Measurements from ENCODE around the gene CCDC6. TPM values are rescaled to one million over a fixed set of nuclear protein-coding genes. Genes with fewer than 3 reads are reported as not detected.

Gene CCDC6
- polyA plus RNA-seq, 2 of the 4 experiments (the other 2 are of a cell fraction), result 21.4 to 43.5 TPM

DNA sequence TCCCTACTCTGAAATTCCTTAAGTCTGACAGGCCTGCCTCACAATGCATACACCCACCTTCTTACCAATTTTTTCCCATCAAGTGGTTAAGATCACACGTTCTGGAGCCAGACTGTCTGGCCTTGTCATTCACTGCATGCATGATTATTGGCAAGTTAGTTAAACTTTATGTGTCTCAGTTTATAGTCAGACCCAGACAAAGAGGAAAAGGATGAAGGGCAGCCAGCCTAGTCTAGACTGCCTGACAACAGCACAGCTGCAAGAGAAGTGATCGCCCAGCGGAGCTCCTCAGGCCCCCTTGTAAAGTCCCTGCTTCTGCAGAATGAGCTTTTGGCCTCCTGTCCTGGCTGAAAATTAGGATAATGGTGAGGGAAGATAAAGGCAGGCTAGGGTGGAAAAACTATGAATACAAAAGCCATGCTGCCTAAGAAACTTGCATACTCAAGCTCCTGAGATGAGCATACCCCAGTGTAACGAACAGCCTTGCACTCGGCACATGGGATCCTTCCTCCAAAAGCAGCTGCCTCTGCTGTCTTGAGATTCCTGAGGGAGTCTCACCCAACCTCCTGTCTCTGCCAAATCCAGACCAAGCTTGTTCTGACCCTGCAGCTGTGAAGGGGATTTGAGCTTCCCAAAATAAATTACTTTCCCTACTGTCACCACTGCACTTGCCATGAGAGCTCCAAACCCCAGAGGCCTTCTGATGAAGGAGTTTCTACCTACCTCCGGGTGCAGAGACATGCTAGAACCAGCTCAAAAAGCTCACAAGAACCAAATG lies 126.4 kb downstream of the CCDC6 start:
- CTCF ChIA-PET, result interaction anchor here (1.2 to 1.3 kb wide), 2 partner anchors 24 to 154 kb away, joined by 3 read pairs; no protein-coding TSS in a partner anchor
- ATAC-seq, result no peak

DNA sequence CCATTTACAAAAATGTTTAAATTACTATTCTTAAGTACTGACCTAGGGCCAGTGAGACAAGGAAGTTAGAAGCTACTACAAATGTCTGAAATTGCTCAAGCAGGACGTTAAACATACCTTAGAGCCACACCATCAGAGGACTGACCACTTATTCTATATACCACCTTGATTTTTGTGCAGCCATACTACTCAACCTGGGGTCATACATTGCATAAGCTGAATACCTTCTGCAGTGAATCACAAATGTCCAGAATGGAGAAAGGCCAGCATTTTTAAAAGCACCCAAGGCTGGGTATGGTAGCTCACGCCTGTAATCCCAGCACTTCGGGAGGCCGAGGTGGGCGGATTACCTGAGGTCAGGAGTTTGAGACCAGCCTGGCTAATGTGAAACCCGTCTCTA lies 131.9 kb downstream of the CCDC6 start:
- CTCF ChIA-PET, result interaction anchor here (0.5 kb wide), 1 partner anchor 193 kb away, joined by 3 read pairs; no protein-coding TSS in a partner anchor
- H3K27ac ChIP-seq, result no peak overlapping the region
- DNase-seq (ENCODE audit: low read depth in 1 of 2, low spot score in 1 of 2) (no peak), FAIRE-seq (no peak), ATAC-seq (no peak)
- POLR2A ChIA-PET, result no interaction called here
- no peak overlapping the region for H3K4me3 ChIP-seq
- H3K4me2 ChIP-seq, result no peak overlapping the region
- WGBS (ENCODE audit: missing lambda C conversion rate), result 26% methylated on average over 6 of the region's 6 CpGs
- no peak for TF ChIP-seq NPAS2 (CRISPR knock-in tag; IDR thresholded peaks at IDR 0.05; ENCODE audit: borderline replicate concordance)
- no peak for TF ChIP-seq RAD21 (conservative IDR thresholded peaks at IDR 0.05 in 1 of 2, IDR thresholded peaks at IDR 0.05 in 1 of 2)
- no peak for TF ChIP-seq RFX5 (IDR thresholded peaks at IDR 0.05)
- TF ChIP-seq, protein P1, sequence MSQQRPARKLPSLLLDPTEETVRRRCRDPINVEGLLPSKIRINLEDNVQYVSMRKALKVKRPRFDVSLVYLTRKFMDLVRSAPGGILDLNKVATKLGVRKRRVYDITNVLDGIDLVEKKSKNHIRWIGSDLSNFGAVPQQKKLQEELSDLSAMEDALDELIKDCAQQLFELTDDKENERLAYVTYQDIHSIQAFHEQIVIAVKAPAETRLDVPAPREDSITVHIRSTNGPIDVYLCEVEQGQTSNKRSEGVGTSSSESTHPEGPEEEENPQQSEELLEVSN (IDR thresholded peaks at IDR 0.05; ENCODE audit: borderline replicate concordance, low read depth), result no peak
- TF ChIP-seq, protein P2, sequence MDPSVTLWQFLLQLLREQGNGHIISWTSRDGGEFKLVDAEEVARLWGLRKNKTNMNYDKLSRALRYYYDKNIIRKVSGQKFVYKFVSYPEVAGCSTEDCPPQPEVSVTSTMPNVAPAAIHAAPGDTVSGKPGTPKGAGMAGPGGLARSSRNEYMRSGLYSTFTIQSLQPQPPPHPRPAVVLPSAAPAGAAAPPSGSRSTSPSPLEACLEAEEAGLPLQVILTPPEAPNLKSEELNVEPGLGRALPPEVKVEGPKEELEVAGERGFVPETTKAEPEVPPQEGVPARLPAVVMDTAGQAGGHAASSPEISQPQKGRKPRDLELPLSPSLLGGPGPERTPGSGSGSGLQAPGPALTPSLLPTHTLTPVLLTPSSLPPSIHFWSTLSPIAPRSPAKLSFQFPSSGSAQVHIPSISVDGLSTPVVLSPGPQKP (IDR thresholded peaks at IDR 0.05; ENCODE audit: low read depth, low read length), result no peak
- TF ChIP-seq, protein P3, sequence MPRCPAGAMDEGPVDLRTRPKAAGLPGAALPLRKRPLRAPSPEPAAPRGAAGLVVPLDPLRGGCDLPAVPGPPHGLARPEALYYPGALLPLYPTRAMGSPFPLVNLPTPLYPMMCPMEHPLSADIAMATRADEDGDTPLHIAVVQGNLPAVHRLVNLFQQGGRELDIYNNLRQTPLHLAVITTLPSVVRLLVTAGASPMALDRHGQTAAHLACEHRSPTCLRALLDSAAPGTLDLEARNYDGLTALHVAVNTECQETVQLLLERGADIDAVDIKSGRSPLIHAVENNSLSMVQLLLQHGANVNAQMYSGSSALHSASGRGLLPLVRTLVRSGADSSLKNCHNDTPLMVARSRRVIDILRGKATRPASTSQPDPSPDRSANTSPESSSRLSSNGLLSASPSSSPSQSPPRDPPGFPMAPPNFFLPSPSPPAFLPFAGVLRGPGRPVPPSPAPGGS (IDR thresholded peaks at IDR 0.05), result no peak
- TF ChIP-seq CHD2 (IDR thresholded peaks at IDR 0.05; ENCODE audit: low read length, partially characterized antibody), result no peak
- TF ChIP-seq KDM5A (IDR thresholded peaks at IDR 0.05), result no peak
- TF ChIP-seq, protein P4, sequence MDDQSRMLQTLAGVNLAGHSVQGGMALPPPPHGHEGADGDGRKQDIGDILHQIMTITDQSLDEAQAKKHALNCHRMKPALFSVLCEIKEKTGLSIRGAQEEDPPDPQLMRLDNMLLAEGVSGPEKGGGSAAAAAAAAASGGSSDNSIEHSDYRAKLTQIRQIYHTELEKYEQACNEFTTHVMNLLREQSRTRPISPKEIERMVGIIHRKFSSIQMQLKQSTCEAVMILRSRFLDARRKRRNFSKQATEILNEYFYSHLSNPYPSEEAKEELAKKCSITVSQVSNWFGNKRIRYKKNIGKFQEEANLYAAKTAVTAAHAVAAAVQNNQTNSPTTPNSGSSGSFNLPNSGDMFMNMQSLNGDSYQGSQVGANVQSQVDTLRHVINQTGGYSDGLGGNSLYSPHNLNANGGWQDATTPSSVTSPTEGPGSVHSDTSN (IDR thresholded peaks at IDR 0.05), result no peak
- H3K4me1 ChIP-seq, result no peaks in the 10 kb centered on the region
- H3K9me3 ChIP-seq, result no peaks in the 10 kb centered on the region; the same call in 2 of the 3 replicates

More for the DNA sequence above, 126.4 kb downstream of the CCDC6 start:
- Histone ChIP-seq H3K4me1 (no peaks in the 10 kb centered on the region), H3K9me3 (no peaks in the 10 kb centered on the region; the same call in 2 of the 3 replicates), H3K4me2 (no peak overlapping the region), H3K27ac (no peak overlapping the region), H3K4me3 (no peak overlapping the region)
- no peak for FAIRE-seq
- WGBS (ENCODE audit: missing lambda C conversion rate), result 57% methylated on average over 6 of the region's 6 CpGs
- DNase-seq (ENCODE audit: low read depth in 1 of 2, low spot score in 1 of 2), result no peak
- POLR2A ChIA-PET, result no interaction called here
- TF ChIP-seq RFX5 (IDR thresholded peaks at IDR 0.05), result no peak
- no peak for TF ChIP-seq PHF8 (IDR thresholded peaks at IDR 0.05; ENCODE audit: borderline replicate concordance, low read depth)
- TF ChIP-seq TFCP2L1 (CRISPR knock-in tag; IDR thresholded peaks at IDR 0.05), result no peak
- no peak for TF ChIP-seq CBX8 (IDR thresholded peaks at IDR 0.05)
- TF ChIP-seq EHMT2 (IDR thresholded peaks at IDR 0.05; ENCODE audit: low read depth), result no peak
- TF ChIP-seq, protein P5, sequence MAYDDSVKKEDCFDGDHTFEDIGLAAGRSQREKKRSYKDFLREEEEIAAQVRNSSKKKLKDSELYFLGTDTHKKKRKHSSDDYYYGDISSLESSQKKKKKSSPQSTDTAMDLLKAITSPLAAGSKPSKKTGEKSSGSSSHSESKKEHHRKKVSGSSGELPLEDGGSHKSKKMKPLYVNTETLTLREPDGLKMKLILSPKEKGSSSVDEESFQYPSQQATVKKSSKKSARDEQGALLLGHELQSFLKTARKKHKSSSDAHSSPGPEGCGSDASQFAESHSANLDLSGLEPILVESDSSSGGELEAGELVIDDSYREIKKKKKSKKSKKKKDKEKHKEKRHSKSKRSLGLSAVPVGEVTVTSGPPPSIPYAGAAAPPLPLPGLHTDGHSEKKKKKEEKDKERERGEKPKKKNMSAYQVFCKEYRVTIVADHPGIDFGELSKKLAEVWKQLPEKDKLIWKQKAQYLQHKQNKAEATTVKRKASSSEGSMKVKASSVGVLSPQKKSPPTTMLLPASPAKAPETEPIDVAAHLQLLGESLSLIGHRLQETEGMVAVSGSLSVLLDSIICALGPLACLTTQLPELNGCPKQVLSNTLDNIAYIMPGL (CRISPR knock-in tag; IDR thresholded peaks at IDR 0.05; ENCODE audit: borderline replicate concordance), result no peak
- TF ChIP-seq CHD4 (IDR thresholded peaks at IDR 0.05; ENCODE audit: borderline replicate concordance), result no peak
- no peak for TF ChIP-seq ZFP36 (IDR thresholded peaks at IDR 0.05; ENCODE audit: borderline replicate concordance, partially characterized antibody)
- TF ChIP-seq FOXS1 (CRISPR knock-in tag; IDR thresholded peaks at IDR 0.05), result no peak
- TF ChIP-seq, protein P6, sequence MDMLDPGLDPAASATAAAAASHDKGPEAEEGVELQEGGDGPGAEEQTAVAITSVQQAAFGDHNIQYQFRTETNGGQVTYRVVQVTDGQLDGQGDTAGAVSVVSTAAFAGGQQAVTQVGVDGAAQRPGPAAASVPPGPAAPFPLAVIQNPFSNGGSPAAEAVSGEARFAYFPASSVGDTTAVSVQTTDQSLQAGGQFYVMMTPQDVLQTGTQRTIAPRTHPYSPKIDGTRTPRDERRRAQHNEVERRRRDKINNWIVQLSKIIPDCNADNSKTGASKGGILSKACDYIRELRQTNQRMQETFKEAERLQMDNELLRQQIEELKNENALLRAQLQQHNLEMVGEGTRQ (IDR thresholded peaks at IDR 0.05), result no peak
- TF ChIP-seq HOXB13 (CRISPR knock-in tag; IDR thresholded peaks at IDR 0.05; ENCODE audit: low read depth), result no peak
- TF ChIP-seq EP300 (IDR thresholded peaks at IDR 0.05), result no peak
- no peak for TF ChIP-seq ZC3H11A (IDR thresholded peaks at IDR 0.05)

Data from A549 (cell line).